ENCODE data around the gene NWD2.

The NWD2 gene

GRCh38 chr4:37299468-37299867 is 54.9 kb downstream of the NWD2 start:
- DNase-seq, result no peak

GRCh38 chr4:37304612-37305011 is 60.1 kb downstream of the NWD2 start:
- DNase-seq, result no peak

GRCh38 chr4:37305984-37306383 is 61.4 kb downstream of the NWD2 start:
- no peak for DNase-seq

GRCh38 chr4:37317104-37317643 is 72.6 kb downstream of the NWD2 start:
- no peak for DNase-seq

- no peak for DNase-seq
Observed at GRCh38 chr4:37320513-37321235, 76.1 kb downstream of the NWD2 start.

GRCh38 chr4:37322122-37322521 is 77.6 kb downstream of the NWD2 start:
- DNase-seq, result no peak

- DNase-seq, result no peak
Observed at GRCh38 chr4:37324546-37324945, 80.0 kb downstream of the NWD2 start.

GRCh38 chr4:37326852-37327251 is 82.3 kb downstream of the NWD2 start:
- no peak for DNase-seq

- no peak for DNase-seq
Observed at GRCh38 chr4:37338972-37339371, 94.4 kb downstream of the NWD2 start.

GRCh38 chr4:37358748-37359147 is 114.2 kb downstream of the NWD2 start:
- DNase-seq, result no peak

- DNase-seq, result no peak
Observed at GRCh38 chr4:37359261-37359660, 114.7 kb downstream of the NWD2 start.

GRCh38 chr4:37365888-37366287 is 121.3 kb downstream of the NWD2 start:
- no peak for DNase-seq

GRCh38 chr4:37367901-37368300 is 123.4 kb downstream of the NWD2 start:
- DNase-seq, result no peak

GRCh38 chr4:37370052-37370451 is 125.5 kb downstream of the NWD2 start:
- no peak for DNase-seq

GRCh38 chr4:37381040-37381668 is 136.6 kb downstream of the NWD2 start:
- DNase-seq, result no peak

- peak; percentile 24 for DNase-seq
Observed at GRCh38 chr4:37383579-37384229, 139.2 kb downstream of the NWD2 start.

GRCh38 chr4:37385424-37385823 is 140.9 kb downstream of the NWD2 start:
- DNase-seq, result no peak

- DNase-seq, result no peak
Observed at GRCh38 chr4:37388681-37389365, 144.3 kb downstream of the NWD2 start.

GRCh38 chr4:37389366-37389765 is 144.8 kb downstream of the NWD2 start:
- no peak for DNase-seq

GRCh38 chr4:37389967-37390580 is 145.5 kb downstream of the NWD2 start:
- DNase-seq, result peak; percentile 67

GRCh38 chr4:37392521-37393255 is 148.1 kb downstream of the NWD2 start:
- no peak for DNase-seq

GRCh38 chr4:37393321-37393720 is 148.8 kb downstream of the NWD2 start:
- no peak for DNase-seq
